HEK293 (cell line): Measurements from ENCODE around the gene C1orf94.

Source experiments
- BCL11B ChIP-seq: fragments of 450-650 bp; formaldehyde crosslinking; IDR thresholded peaks from 2 replicates; pipeline ENCODE4 v1.5.1; 2016; ENCODE audit warnings: low read depth, missing biosample characterization, missing genetic modification characterization
- CTCF ChIP-seq: fragments of 450-650 bp; formaldehyde crosslinking; IDR thresholded peaks from 2 replicates; pipeline ENCODE4 v1.5.1; 2016; ENCODE audit warnings: missing biosample characterization, missing genetic modification characterization
- REST ChIP-seq: fragments of 450-650 bp; formaldehyde crosslinking; IDR thresholded peaks from 2 replicates; pipeline ENCODE4 v1.5.1; 2016; ENCODE audit warnings: missing biosample characterization, missing genetic modification characterization
- ZBTB7A ChIP-seq: fragments of 450-650 bp; formaldehyde crosslinking; IDR thresholded peaks from 2 replicates; pipeline ENCODE4 v1.5.1; 2016; ENCODE audit warnings: low read depth, missing biosample characterization, missing genetic modification characterization
- ZNF362 ChIP-seq: fragments of 450-650 bp; formaldehyde crosslinking; IDR thresholded peaks from 2 replicates; pipeline ENCODE4 v1.5.1; 2016; ENCODE audit warnings: missing biosample characterization, missing genetic modification characterization

GRCh38 chr1:34188985-34189384 lies 12.3 kb downstream of the C1orf94 start:
- no peak for TF ChIP-seq CTCF (tag by site-specific recombination)
- no peak for TF ChIP-seq ZBTB7A
- TF ChIP-seq REST (tag by site-specific recombination): no peak
- no peak for TF ChIP-seq BCL11B
- no peak for TF ChIP-seq ZNF362
